MM.1S (cell line): ENCODE data around the gene PUS3.

Source experiments
- DNase-seq: peaks from one replicate; pipeline ENCODE4 v3.0.0-alpha.2; 2015
- H2AFZ ChIP-seq: fragments of 300-600 bp; sonication (generic); 2 replicates; pipeline ENCODE4 v1.6.0; 2016; ENCODE audit warnings: antibody characterized with exemption, low read length
- H3F3A ChIP-seq: fragments of 300-600 bp; sonication (generic); 2 replicates; pipeline ENCODE4 v1.6.1; 2016; ENCODE audit warnings: mild to moderate bottlenecking, antibody characterized with exemption, low read length, moderate library complexity, mixed read lengths; ENCODE audit not compliant: insufficient read depth
- H3K27ac ChIP-seq: fragments of 300-600 bp; sonication (generic); 2 replicates; pipeline ENCODE4 v1.5.1; 2016; ENCODE audit warnings: mild to moderate bottlenecking, low read length
- H3K27me3 ChIP-seq: fragments of 300-600 bp; sonication (generic); replicated peaks from 2 replicates; pipeline ENCODE4 v1.6.0; 2016; ENCODE audit warnings: low read length; ENCODE audit not compliant: insufficient read depth
- H3K36me3 ChIP-seq: fragments of 300-600 bp; sonication (generic); replicated peaks from 2 replicates; pipeline ENCODE4 v1.6.1; 2016; ENCODE audit warnings: mild to moderate bottlenecking, low read length, mixed read lengths; ENCODE audit not compliant: insufficient read depth
- H3K4me1 ChIP-seq: fragments of 300-600 bp; sonication (generic); 2 replicates; pipeline ENCODE4 v1.6.1; 2016; ENCODE audit warnings: low read length, mixed read lengths
- H3K4me2 ChIP-seq: fragments of 300-600 bp; sonication (generic); 2 replicates; pipeline ENCODE4 v1.6.0; 2016; ENCODE audit warnings: low read depth, low read length
- H3K4me3 ChIP-seq: fragments of 300-600 bp; sonication (generic); 2 replicates; pipeline ENCODE4 v1.5.1; 2016; ENCODE audit warnings: low read length, mixed read lengths
- H3K79me2 ChIP-seq: fragments of 300-600 bp; sonication (generic); 2 replicates; pipeline ENCODE4 v1.6.1; 2016; ENCODE audit warnings: mixed run types, low read length, mixed read lengths
- H3K9ac ChIP-seq: fragments of 300-600 bp; sonication (generic); 2 replicates; pipeline ENCODE4 v1.6.1; 2016; ENCODE audit warnings: low read length, mixed read lengths
- H3K9me2 ChIP-seq: fragments of 300-600 bp; sonication (generic); replicated peaks from 2 replicates; pipeline ENCODE4 v1.6.1; 2016; ENCODE audit warnings: mild to moderate bottlenecking, low read length, mixed read lengths; ENCODE audit not compliant: insufficient read depth
- H3K9me3 ChIP-seq: fragments of 300-600 bp; sonication (generic); replicated peaks from 2 replicates; pipeline ENCODE4 v1.6.1; 2016; ENCODE audit warnings: mild to moderate bottlenecking, low read length, mixed read lengths; ENCODE audit not compliant: insufficient read depth
- H4K20me1 ChIP-seq: fragments of 300-600 bp; sonication (generic); 2 replicates; pipeline ENCODE4 v1.6.1; 2016; ENCODE audit warnings: mild to moderate bottlenecking, low read length, moderate library complexity, mixed read lengths; ENCODE audit not compliant: insufficient read depth
- EZH2 ChIP-seq: fragments of 300-600 bp; sonication (generic); optimal IDR thresholded peaks from 2 replicates; pipeline ENCODE3; 2017; ENCODE audit warnings: low read depth, mild to moderate bottlenecking, antibody characterized with exemption, low read length, mixed read lengths
- EZH2phosphoT487 ChIP-seq: fragments of 300-600 bp; sonication (generic); IDR thresholded peaks from 2 replicates; pipeline ENCODE4 v1.6.1; 2018; ENCODE audit warnings: antibody characterized with exemption, low read length
- TF ChIP-seq, protein P1 (sequence below): fragments of 300-600 bp; sonication (generic); IDR thresholded peaks from 2 replicates; pipeline ENCODE4 v1.5.1; 2016; ENCODE audit warnings: antibody characterized with exemption, low read length, mixed read lengths

PUS3 gene

DNA sequence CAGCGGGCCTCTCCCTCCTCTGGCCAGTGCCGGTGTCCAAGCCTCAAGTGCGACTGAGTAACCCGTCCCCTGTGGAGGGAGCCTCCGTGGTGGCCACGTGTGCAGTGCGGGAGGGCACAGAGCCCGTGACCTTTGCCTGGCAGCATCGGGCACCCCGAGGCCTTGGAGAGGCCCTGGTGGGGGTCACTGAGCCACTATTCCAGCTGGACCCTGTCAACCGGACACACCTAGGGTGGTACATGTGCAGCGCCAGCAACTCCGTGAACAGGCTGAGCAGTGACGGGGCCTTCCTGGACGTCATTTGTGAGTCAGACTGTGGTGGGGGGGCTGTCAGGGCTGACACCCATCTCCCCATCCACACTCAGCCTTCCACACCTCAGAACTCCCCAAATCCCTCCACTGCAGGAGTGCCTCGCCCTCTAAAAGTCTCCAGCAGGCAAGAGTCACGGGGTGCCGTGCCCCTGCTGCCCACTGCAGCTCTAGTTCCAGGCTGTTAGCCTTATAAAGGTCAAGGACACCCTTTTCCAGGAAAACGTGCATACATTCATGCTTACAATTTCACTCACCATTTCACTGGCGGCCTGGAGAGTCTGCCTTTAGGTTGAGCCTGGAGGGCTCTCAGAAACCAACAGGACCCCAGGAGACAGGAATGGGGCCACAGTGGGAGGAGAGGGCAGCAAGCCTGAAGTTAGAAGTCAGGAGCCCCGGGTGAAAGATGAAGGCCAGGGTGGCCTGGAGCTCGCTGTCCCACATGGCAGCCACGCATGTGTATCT, 45.5 kb upstream of the PUS3 start:
- H3K9me3 ChIP-seq = no peaks in the 10 kb centered on the region
- no peaks in the 10 kb centered on the region for H3K36me3 ChIP-seq
- no peak for DNase-seq
- H3K27me3 ChIP-seq = no peaks in the 10 kb centered on the region
- H4K20me1 ChIP-seq = no peaks in the 10 kb centered on the region
- no peaks in the 10 kb centered on the region for H3K9me2 ChIP-seq
- TF ChIP-seq, protein P1, sequence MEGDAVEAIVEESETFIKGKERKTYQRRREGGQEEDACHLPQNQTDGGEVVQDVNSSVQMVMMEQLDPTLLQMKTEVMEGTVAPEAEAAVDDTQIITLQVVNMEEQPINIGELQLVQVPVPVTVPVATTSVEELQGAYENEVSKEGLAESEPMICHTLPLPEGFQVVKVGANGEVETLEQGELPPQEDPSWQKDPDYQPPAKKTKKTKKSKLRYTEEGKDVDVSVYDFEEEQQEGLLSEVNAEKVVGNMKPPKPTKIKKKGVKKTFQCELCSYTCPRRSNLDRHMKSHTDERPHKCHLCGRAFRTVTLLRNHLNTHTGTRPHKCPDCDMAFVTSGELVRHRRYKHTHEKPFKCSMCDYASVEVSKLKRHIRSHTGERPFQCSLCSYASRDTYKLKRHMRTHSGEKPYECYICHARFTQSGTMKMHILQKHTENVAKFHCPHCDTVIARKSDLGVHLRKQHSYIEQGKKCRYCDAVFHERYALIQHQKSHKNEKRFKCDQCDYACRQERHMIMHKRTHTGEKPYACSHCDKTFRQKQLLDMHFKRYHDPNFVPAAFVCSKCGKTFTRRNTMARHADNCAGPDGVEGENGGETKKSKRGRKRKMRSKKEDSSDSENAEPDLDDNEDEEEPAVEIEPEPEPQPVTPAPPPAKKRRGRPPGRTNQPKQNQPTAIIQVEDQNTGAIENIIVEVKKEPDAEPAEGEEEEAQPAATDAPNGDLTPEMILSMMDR = no peak
- TF ChIP-seq EZH2phosphoT487 = no peak
- no peak for TF ChIP-seq EZH2
- H3K4me3 ChIP-seq = no peak overlapping the region
- no peaks in the 10 kb centered on the region for H3K4me1 ChIP-seq
- H2AFZ ChIP-seq = no peak overlapping the region
- no peaks in the 10 kb centered on the region for H3F3A ChIP-seq
- no peaks in the 10 kb centered on the region for H3K79me2 ChIP-seq
- H3K27ac ChIP-seq = no peak overlapping the region
- H3K4me2 ChIP-seq = no peak overlapping the region
- no peak overlapping the region for H3K9ac ChIP-seq

DNA sequence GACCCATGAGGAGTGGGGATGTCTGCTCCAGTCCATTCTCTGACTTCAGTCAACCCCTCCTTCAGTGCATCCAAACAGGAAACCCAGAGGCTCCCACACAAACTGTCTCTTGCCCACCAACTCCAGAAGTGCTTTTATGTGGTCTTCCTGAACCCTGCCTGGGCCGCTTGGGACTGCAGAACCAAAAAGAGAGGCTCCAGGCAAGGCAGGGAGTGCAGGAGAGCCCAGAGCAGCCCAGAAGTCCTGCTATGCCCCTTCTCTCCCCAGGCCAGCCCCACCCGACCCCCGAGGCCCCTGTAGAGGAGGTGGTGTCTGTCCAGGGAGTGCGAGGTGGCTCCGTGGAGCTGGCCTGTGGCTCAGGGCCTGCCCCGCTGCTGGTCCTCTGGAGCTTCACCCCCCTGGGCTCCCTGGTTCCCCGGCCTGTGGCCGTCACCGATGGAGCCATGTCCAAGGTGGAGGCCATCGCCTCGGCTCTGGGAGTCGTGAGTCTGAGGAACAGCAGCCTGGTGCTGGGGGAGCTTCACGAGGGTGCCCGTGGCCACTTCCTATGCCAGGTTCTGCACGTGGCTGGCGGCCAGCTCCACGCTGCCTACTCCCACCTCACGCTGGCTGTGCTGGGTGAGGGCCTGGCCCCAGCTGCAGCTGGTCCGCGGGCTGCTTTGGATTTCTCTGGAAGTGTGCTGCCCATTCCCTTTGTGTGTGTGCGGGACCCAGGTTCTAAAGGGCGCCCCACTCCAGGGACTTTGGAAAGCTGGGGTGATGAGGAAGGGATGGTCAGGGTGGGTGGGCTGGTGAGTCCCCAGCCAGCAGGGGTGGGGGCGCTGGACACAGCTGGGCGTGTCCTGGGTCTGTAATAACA, 44.6 kb upstream of the PUS3 start:
- H3K4me3 ChIP-seq = no peak overlapping the region
- no peaks in the 10 kb centered on the region for H3K9me3 ChIP-seq
- H3K79me2 ChIP-seq = no peaks in the 10 kb centered on the region
- H3K4me1 ChIP-seq = no peaks in the 10 kb centered on the region
- DNase-seq = no peak
- H3K27ac ChIP-seq = no peak overlapping the region
- H3K9me2 ChIP-seq = no peaks in the 10 kb centered on the region
- H3K4me2 ChIP-seq = no peak overlapping the region
- H3K9ac ChIP-seq = no peak overlapping the region
- H3K27me3 ChIP-seq = no peaks in the 10 kb centered on the region
- TF ChIP-seq EZH2 (no peak), EZH2phosphoT487 (no peak)
- TF ChIP-seq, protein P1 = no peak
- H2AFZ ChIP-seq = no peak overlapping the region
- H4K20me1 ChIP-seq = no peaks in the 10 kb centered on the region
- H3K36me3 ChIP-seq = no peaks in the 10 kb centered on the region
- H3F3A ChIP-seq = no peaks in the 10 kb centered on the region

DNA sequence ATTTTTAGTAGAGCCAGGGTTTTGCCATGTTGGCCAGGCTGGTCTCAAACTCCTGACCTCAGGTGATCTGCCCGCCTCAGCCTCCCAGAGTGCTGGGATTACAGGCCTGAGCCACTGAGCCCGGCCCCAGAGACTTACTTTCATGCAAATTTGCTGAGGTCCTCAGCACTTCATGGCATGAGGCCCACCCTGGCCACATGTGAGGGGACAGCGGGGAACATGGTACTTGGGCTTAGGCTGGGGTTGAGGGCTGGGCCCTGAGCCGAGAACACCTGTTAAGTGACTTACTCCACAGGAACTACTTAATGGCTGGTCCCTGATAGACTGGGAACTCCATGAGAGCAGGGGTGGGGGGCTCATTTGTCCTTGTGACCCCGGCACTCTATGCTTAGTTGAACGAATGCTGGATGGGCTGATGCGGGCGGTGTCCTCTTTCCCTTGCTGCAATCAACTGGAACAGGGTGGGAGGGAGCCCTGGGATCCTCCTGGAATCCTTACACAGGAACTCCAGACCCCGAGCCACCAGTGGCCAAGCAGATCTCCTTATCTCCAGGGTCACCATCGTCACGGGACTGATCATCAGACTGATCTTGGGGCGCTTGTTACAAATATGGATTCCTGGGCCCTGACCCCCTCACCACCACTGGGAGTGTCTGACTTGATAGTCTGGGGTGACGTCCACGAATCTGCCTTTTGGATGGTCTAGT, 43.9 kb upstream of the PUS3 start:
- Histone ChIP-seq H3K27ac (no peak overlapping the region), H3K4me3 (no peak overlapping the region), H3K36me3 (no peaks in the 10 kb centered on the region), H3K9me2 (no peaks in the 10 kb centered on the region), H3K4me1 (peaks cover 5% of the 10 kb centered on the region), H3K27me3 (no peaks in the 10 kb centered on the region), H3K79me2 (no peaks in the 10 kb centered on the region), H3K9me3 (no peaks in the 10 kb centered on the region), H3K9ac (no peak overlapping the region), H3K4me2 (no peak overlapping the region), H4K20me1 (no peaks in the 10 kb centered on the region), H3F3A (no peaks in the 10 kb centered on the region), H2AFZ (no peak overlapping the region)
- TF ChIP-seq EZH2 (no peak), EZH2phosphoT487 (no peak)
- TF ChIP-seq, protein P1 = no peak
- no peak for DNase-seq
